SKM-1 (cell line): Measurements from ENCODE around the gene HTT.

Source experiments
- DNase-seq: peaks from one replicate; lab custom pipeline; 2025; ENCODE audit not compliant: unreplicated experiment; lab: John Stamatoyannopoulos, UW

Gene HTT

DNA sequence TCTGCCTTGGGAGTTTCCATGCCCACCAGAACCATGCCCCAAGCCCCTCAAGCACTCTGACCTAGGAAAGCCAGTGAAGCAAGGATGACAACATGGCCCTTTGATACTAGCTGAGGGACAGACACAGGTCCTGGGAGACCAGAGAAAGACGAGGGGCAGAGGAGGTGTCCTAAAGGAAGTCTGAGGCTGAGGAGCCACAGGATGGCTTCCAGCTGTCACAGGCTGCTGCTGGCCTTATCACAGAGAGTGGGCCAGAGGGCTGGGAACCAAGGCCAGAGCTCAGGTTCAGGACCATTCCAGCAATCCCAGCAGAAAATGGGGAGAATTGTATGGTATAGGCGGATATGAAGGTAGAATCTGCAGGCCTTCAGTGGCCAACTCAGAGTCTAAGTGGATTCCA lies 142.8 kb downstream of the HTT start:
- no peak for DNase-seq

DNA sequence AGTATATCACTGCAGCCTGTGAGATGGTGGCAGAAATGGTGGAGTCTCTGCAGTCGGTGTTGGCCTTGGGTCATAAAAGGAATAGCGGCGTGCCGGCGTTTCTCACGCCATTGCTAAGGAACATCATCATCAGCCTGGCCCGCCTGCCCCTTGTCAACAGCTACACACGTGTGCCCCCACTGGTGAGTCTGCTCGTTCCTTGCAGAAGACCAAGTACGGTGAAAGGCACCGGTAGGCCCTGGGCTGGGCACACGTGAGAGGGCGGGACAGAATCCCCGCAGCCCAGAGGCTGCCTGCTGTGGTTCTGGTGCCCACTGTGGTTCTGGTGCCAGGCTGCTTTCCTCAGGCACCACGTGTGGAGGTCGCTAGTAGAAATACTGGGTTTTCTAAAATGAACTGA lies 143.3 kb downstream of the HTT start:
- DNase-seq, result no peak

GRCh38 chr4:3218824-3219760 lies 144.6 kb downstream of the HTT start:
- no peak for DNase-seq

DNA sequence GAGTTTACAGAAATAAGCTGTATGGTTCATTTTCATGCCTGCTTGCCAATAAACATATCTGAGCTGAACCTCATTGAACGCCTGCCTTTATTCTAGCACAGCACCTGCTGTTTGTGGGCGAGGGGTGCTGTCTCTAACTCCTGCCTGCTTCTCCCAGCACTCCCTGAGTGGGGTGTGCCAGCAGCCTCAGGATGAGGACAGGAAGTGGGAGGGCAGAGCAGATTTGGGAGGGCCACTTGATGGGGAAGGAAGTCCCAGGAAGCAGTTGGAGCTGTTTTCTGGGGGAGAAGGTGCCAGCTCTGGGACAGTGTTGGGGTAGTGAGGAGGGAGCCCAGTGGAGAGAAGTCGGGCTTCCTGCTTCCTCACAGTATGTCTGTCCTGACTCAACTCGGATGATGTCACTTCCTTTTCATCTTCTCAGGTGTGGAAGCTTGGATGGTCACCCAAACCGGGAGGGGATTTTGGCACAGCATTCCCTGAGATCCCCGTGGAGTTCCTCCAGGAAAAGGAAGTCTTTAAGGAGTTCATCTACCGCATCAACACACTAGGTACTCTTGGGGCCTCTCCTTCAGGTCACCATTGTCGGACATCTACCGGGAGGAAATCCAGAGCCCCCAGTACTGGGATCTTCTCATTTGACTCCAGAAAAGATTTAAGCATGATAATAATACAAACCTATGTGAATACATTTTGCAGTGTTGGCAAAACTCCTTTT lies 145.4 kb downstream of the HTT start:
- no peak for DNase-seq

GRCh38 chr4:3220476-3221183 lies 146.1 kb downstream of the HTT start:
- no peak for DNase-seq

GRCh38 chr4:3221184-3221494 lies 146.7 kb downstream of the HTT start:
- DNase-seq, result no peak

- DNase-seq, result no peak
Measured at GRCh38 chr4:3221996-3222395, 147.5 kb downstream of the HTT start.

- DNase-seq, result no peak
Measured at GRCh38 chr4:3223346-3223745, 148.9 kb downstream of the HTT start.

- DNase-seq, result no peak
Measured at GRCh38 chr4:3223956-3224748, 149.7 kb downstream of the HTT start.

GRCh38 chr4:3225071-3225850 lies 150.8 kb downstream of the HTT start:
- no peak for DNase-seq

DNA sequence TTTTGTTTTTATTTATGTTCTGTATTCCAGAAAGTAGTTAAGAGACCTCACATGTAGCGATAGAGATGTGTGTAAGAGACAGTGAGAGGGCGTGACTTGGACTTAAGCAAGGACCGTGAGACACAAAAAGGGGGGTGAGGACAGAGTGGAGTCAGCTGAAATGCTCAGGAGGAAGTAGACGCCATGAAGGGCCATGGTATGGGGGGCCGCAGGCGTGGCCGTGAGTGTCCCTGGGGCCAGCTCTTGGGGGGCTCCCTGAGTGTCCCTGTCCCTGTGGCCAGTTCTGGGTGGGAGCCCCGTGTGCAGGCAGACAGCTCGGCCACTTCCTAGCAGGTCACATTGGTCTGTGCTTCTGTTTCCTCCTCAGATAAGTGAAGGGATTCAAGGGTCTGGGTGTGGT lies 151.5 kb downstream of the HTT start:
- DNase-seq, result no peak

DNA sequence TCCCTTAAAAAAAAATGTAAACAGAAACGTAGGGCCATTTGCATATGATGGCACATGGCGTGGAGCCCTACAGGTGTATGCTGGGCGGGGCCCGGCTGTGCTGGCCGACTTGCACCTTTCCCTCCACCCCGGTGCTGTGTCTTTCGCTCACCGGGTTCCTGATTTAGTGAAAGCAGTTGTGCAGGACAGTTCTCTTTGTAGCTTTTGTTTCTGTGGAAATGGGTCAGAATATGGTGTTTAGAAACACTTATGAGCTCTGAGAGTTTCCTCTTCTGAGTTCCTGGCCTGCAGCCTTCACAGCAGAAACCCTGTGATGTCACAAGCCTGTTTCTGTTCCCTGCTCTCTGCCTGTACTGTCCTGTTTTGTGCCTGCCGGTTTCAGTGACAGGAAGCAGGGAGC lies 152.0 kb downstream of the HTT start:
- DNase-seq, result no peak

DNA sequence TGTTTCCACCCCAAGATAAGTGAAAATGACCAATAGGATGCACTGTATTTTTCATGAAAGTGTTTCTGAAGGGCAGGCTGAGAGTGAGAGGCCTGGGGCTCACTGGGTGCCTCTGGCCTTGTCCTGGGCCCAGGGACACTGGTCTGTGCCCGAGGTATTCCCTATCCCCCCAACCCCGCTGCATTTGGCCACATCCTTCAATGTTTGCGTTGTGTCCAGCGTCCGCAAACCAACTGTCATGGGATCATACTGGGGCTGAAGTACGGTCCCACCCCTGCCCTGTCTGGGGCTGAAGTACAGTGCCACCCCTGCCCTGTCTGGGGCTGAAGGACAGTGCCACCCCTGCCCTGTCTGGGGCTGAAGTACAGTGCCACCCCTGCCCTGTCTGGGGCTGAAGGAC lies 152.5 kb downstream of the HTT start:
- DNase-seq, result no peak

GRCh38 chr4:3227878-3228675 lies 153.6 kb downstream of the HTT start:
- no peak for DNase-seq

- DNase-seq, result no peak
Measured at GRCh38 chr4:3228881-3229280, 154.4 kb downstream of the HTT start.

GRCh38 chr4:3229328-3229727 lies 154.8 kb downstream of the HTT start:
- DNase-seq, result no peak

DNA sequence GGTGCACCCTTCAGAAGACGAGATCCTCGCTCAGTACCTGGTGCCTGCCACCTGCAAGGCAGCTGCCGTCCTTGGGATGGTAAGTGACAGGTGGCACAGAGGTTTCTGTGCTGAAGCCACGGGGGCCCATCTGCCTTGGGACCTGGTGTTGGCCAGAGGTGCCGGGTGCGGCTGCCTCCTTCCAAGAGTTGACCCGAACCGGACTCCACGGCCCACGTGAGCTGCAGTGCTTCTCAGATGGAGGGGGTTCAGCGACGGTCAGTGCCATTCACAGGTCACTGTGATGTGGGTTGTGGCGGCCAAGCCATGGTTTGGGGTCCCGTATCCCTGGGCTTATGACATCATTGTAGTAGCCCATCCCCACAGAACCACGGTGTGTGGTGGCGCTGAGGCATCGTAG lies 155.5 kb downstream of the HTT start:
- DNase-seq, result no peak

DNA sequence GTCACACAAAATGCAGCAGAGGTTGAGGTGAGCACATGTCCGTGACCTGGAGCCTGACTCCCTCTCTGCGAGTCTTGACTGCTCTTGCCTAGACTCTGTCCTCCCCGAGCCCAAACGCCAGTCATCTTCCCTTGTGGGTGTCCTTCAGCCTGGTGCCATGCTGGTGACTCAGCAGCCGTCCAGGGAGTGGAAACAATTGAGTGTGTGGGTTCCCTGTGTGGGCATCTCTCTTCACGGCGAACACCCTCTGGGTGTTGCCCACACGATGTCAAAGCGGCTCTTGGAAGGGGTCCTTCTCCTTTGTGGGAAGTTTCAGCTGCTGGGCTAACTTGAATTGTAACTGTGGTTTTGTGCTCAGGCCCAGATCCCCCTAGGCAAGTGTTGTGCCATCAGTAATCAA lies 157.0 kb downstream of the HTT start:
- no peak for DNase-seq

- DNase-seq, result no peak
Measured at GRCh38 chr4:3232001-3232400, 157.5 kb downstream of the HTT start.

DNA sequence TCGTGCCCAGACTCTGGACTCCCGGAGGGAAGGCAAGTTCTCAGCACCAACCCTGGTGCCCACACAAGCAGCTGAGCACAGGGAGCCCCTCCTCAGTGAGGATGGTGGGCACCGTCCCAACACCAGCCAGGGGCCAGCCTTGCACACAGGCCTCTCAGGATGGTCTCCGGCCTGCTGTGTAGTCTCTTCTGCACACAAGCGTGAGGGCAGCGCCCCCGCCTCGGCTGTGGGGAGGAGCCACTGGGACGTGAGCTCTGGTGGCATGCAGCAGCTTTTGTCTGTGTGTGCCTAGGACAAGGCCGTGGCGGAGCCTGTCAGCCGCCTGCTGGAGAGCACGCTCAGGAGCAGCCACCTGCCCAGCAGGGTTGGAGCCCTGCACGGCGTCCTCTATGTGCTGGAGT lies 158.4 kb downstream of the HTT start:
- DNase-seq, result no peak
